Measurements from ENCODE around the gene SMOC2.
"Not testable (repeated sequence)": the region's sequence is repeated elsewhere in the genome, so short reads cannot be mapped to it uniquely, and the experiment has no call there.

The SMOC2 gene

DNA sequence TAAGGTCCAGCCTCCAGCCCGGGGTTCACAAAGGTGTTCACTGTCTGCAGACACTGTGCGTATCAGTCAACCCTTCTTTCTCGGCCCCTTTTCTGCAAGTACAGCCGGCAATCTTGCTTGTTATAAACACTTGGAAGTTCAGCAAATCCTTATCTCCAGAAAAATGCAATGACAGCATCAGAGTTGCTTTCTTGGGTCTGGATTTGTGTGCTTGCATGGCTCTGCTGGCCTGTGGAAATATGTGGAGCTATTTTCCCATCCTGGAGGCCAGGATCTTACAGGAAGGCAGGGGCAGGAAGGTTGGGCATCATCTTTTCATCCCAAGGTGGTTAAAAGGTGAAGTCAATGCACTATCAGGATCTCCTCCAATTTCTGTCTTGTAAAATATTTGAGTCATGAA, 100.3 kb downstream of the SMOC2 start:
- DNase-seq (ENCODE audit: low read depth) = no peak

DNA sequence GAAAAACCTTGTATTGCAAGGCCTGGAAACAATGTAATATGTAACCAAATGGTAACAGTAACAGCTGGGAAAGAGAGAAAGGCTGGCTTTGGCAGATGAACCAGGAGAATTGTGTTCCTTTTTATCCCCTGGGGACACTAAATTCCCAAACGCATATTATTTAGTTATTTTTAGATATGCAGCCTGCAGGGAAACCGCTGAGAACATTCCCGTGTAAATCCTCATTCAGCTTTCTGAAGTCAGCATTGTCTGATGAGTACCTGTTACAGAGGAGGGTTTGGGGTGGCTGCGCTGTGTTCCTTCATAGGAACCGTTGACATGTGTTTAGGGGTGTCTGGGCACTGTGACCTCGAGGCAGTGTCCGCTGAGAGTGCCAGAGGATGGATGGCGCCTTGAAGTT, 101.3 kb downstream of the SMOC2 start:
- no peak for DNase-seq (ENCODE audit: low read depth)

DNA sequence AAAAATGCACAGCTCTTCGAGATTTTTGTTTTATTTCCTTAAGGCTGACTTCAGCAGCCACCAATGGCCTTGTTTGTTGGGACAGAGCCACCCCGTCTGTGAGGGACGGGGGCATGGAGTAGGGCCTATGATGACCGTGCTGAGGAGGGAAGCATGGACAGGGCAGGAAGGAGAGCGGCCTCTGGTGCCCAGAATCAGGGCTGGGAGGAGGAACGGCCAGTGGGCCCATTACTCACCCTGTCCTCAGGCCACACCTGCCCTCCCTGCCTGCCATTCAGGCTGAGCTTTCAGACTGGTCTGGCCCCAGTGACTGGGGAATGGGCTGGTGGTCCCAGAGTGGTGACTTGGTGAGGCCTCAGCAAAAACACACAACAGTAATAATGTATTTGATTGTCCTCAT, 104.4 kb downstream of the SMOC2 start:
- no peak for DNase-seq (ENCODE audit: low read depth)

DNA sequence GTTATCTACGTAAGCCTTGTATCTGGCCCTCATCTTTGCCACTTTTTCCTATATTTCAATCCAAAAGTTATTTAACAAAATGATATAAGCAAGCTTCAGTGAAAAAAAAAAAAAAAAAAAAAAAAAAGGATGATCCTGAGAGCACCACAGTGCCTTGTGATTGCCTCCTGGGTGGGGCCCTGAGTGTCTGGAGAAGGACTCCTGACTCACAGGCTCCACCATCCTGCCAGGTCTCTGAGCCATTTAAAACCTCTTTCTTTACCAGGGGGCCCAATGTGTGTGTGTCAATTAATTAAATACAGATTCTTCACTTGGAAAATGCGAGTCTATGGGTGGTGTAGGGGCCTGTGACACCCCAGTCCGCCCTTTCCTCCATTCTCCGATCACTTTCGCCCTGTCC, 105.2 kb downstream of the SMOC2 start:
- no peak for DNase-seq (ENCODE audit: low read depth)

DNA sequence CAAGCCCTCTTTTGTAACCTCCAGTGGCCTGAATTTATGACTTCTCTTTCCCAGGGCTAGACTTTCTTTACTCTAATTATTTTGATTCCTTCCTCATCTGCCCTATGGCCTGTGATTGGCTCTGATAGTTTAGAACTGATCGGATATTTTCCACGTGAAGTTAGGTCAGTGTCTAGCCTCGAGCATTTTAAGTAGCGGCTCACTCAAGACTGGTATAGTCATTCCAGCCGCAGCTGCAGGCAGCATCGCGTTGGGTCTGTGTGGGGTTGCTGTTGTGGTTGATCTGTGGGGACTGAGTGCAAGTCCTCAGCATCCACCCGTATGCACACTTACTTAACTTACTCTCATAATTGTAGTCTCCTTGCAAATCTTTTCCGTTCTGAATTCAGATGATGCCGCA, 105.7 kb downstream of the SMOC2 start:
- DNase-seq (ENCODE audit: low read depth) = no peak

DNA sequence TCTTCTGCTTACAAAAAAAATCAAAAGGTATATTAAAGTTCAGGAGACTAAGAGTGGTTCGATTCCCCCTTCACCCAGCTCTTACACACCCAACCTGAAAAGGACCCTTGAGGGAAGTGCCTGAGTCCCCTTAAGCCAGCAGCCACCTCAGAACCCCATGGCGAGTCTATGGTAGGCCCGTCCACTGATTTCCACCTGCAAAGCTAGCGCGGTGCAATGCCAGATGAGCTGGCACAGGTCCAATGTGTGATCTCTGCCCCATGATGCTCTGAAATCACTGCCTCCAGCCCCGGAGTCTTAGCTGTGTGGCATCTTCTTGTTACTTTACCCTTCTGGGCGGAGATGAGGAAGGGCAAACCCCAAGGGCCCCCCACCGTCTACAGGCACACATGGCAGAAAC, 109.3 kb downstream of the SMOC2 start:
- no peak for DNase-seq (ENCODE audit: low read depth)

DNA sequence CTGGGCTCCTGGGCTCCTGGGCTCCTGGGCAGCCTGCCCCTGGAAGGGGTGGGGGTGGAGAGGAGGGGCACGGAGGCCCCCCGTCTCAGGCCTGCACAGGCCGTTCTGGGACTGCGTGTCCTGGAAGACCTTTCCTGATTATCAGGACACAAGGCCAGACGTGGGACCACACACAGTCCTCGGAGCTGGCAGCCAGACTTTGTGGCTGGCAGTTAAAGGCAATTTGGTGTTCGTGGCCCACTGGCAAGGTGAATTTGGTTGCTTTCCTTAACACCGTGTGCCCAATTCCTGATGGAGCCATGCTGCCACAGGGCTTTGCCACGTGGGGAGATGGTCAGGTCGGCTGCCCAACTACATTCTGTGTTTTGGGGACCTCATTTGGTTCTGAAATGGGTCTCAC, 113.5 kb downstream of the SMOC2 start:
- DNase-seq (ENCODE audit: low read depth) = no peak

DNA sequence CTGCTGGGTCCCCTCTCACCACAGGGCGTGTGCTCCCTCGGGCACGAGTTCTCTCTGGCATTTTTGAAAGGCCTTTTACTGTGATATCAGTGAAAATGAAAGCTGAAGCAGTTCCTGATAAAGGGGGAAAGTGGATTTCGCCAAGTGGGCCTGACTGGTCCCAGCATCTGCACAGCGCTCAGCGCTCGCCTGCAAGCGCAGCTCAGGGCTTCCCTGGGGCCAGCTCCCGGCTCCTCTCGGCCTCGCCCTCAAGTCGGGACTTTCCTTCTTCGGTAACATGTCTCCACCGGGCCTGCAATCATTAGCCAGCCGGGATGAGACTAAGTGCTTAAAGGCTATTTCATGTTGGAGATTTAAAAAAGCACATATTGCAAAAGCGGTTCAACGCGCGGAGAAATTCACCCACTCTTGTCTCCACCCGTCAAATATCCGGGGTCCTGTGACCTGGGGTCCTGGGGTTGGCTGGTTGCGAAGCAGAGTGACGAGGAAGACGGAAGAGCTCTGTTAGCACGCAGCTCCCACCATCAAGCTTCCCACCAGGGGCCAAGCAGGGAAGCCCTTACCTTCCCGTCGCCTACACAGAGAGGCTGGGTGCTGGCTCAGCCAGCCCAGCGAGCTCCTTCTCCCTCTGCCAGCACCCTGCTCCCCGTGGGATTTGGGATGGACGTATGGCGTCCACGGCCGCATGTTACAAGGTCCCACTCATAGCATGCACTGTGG, 114.1 kb downstream of the SMOC2 start:
- no peak for DNase-seq (ENCODE audit: low read depth)

DNA sequence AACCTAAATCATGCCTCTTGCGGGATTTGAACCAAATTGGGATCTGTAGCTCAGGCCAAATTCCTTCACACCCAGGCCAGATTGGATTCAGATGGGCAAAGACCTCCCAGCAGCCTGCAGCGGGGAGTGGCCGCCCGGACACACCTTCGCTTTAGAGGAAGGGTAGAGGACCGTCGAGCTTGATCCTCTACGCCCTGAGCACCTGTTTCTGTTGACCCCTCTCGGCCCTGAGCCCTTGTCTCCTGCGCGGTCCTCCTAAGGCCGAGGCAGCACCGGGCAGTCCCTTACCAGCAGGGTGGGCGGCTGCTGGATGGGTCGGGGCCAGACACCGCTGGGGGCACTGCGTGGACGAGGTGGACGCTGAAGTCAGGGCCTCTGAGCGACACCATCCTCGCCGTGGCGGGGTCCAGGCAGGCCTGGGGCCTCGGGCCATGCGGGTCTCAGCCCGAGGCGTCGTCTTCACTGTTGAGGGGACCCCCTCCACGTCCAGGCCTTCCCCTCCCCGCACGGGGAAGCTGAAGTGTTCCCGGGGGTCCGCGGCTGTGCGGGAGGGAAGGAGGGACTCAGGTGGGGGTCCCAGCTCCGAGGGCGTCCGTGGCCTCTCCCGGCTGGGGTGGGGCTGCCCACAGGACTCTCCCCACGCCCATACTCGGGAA, 114.8 kb downstream of the SMOC2 start:
- no peak for DNase-seq (ENCODE audit: low read depth)

DNA sequence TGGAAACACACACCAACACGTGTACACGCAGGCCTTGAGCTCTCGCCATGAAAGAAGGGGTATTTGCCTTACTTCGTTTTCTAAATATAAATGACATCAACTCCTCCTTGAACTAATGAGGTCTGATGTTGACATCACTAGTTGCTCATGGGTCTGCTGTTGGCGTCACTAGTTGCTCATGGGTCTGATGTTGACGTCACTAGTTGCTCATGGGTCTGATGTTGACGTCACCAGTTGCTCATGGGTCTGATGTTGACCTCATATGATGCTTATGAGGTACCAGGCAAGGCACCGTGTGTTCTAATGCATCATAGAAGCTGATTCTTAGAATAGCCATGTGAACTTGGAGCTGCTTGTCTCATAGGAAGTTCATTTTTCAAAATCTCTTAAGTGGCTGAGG, 116.5 kb downstream of the SMOC2 start:
- DNase-seq (ENCODE audit: low read depth) = no peak

DNA sequence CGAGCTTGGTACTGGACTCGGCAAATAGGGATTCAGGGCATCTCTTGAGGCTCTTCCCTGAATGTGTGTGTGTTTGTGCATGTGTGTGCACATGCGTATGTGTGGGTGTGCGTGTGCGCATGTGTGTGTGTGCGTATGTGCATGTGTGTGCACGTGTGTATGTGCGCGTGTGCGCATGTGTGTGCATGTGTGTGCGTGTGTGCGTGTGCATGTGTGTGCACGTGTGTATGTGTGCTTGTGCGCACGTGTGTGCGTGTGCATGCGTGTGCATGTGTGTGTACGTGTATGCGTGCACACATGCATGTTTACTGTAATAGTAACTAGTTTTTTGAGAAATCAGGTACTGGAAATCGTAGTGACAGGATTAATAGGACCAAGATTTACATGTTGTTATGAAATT, 117.7 kb downstream of the SMOC2 start:
- DNase-seq (ENCODE audit: low read depth) = no peak

DNA sequence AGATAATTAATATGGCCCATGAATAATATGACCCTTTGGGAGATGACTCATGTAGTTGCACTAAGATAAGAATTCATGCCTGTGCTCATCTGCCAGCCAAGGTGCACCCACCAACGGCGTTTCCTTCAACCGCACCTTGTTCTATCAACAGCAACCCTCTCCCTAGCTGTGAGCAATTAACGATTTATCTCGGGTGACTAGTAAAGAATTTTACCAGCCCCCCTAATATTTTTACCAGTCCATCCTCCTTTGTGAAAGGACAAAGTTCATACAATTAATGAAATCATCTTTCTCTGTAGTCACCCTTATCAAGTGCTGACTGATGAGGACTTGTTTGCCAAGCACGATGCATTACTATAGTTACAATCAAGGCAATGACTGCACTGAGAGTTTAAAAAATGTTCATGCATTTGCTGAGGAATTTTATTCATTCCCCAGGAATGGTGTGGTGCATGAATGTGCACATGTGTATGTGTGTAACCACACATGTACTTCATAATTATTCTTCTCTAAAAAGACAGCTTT, 118.7 kb downstream of the SMOC2 start:
- DNase-seq (ENCODE audit: low read depth) = no peak

DNA sequence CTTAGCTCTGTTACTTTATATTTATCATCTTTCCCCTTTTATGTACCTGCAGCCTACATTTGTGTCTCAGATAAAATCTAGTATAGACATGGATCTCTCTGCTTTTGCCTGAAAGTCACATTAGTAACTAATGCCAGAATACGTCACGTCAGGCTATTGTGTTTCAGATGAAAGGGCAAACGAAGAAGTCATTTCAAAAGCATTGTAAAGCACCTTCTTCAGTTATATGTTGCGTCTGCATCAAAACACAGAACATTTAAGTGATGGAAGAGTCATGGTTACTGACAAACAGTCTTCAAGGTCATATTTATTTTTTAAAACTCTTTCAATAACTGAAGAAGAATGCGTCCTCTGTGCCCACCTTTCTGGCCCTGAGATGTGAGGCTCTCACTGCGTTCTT, 119.1 kb downstream of the SMOC2 start:
- DNase-seq (ENCODE audit: low read depth) = no peak

DNA sequence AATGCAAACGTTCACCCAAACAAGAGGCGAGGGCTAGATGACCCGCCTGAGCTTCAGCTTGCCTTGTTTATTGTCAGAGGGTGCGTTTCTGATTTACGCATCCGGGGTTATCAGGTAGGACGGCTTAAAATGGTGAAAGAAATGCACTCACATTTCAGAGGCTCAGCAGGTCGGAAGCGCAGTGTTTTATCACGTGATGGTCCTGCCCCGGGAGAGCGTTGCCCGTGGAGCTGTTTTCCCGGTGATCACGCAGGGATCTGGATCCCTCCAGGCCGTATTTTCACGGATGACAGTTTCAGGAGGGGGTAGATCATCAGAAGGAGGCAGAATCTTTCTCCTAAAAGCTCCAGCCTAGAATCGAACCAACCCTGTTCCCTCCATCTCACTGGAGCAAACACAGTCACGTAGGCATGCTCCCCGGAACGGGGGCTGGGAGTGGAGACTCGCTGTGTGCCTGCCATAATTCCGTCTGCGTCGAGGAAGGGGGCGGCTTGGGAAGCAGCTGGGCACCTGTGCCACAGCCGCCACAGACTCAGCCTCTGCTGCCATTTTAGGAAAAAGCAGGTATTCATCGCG, 121.7 kb downstream of the SMOC2 start:
- DNase-seq (ENCODE audit: low read depth) = no peak

DNA sequence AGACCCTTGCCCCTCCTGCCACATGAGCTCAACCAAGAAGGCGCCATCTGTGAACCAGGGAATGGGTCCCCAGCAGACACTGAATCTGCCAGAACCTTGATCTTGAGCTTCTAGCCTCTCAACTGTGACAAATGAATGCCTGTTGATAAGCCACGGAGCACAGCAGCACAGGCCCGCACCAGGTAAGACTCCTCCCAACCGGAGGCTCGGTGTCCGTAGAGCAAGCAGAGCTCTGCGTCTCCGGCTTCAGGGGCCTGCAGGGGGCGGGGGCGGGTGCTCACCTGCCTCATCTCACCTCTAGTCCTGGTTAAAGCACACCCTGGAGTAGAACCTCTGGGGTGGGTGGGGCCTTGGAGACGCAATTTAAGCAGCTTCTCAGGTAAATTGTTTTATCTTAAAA, 122.7 kb downstream of the SMOC2 start:
- no peak for DNase-seq (ENCODE audit: low read depth)

DNA sequence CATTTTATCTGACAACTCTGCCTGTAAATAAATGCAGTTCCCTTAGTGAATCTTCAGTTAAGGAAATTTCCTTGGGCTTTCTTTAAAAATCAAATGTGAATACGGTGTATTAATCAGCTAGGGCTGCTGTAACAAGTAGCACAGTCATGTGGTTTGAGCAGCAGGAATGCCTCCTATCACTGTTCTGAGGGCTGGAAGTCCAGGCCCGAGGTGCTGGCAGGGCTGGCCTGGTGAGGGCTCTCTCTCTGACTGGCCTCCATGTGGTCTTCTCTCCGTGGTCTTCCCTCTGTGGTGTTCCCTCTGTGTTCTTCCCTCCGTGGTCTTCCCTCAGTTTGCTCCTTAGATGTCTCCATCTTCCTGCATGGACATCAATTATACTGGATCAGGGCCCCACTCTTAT, 124.1 kb downstream of the SMOC2 start:
- no peak for DNase-seq (ENCODE audit: low read depth)

DNA sequence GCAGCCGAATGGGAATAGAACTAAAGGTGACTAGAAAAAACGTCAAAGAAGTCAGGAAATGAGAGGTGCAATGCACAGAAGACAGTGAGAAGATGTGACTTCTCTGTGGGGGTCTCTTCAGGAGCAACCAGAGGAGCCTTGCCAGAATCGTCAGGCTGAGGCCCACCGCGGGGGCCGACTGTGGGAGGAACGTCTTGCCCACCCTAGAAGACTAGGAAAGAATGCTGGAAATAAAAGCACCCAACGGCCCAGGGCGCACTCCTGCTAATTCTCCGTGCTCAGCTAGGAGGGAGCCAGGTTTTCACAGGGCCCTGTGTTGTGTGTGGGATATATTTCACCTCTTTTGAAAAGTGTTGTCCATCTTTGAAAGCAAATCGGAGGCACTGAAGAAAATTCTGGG, 129.2 kb downstream of the SMOC2 start:
- no peak for DNase-seq (ENCODE audit: low read depth)

DNA sequence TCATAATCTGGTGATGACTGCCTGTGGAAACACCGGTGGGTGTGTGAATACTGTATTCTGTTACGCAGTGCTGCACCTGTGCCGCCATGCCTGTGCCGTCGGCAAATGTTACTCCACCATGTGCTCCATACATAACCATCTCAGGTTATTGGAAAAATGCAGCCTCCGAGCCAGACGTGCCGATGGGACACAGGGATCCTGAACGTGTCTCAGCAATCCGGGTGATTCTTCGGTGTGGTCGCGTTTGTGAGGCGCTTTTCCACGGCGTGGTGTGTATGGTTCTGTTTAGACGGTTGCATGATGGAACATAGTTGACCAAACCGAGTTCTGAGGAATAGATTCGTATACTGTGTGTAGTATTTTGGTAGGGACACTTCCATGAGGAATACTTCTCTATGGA, 130.3 kb downstream of the SMOC2 start:
- DNase-seq (ENCODE audit: low read depth) = no peak

DNA sequence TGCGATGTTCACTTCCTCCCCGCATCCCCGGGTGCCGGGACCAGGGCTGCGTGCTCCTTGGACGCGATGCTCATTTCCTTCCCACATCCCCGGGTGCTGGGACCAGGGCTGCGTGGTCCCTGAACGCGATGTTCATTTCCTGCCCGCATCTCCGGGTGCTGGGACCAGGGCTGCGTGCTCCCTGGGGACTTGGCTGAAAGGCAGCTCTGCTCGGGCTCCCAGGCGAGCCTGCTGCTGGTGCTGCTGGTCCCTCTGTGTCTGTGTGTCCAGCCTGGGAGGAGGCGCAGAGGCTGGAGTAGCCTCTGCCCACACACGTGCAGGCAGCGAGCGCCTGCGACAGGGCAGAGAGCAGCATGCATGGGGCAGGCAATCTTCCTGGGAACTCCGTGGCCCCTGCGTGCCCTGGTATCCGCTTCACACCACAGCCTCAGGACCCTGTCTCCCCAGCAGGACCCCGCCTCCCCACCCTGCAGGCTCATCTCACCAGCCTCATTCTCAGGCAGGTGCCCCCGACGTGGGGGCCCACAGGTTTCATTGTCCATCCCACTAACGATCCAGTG, 132.4 kb downstream of the SMOC2 start:
- DNase-seq (ENCODE audit: low read depth) = not testable (repeated sequence)

DNA sequence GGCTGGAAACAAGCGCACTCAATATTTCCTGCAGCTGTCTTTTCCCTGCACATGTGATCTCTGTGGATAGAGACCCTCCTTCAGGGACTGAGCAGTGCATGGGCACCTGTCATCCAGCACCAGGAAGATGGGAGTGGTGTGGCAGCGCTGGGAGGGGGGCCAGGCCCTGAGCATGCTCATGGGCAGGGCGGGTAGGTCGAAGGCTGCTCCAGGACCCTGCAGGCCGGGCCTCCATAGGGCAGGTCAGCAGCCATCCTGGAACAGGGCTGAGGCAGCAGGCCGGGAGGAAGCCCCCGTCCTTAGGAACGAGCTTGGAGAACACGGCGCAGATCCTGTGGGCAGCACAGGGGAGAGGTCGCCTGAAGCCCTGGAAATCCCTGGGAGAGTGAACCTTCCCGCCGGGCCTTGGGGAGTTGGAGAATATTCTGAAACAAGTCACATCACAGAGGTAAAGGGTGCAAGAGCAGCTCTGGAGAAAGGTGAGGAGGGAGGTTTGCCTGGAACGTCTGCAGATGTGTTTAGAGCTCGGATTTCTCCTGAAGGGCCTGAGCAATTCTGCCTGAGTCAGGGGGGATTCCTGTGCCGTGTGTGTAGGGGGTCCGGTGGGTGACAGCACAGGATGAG, 133.2 kb downstream of the SMOC2 start:
- no peak for DNase-seq (ENCODE audit: low read depth)

DNA sequence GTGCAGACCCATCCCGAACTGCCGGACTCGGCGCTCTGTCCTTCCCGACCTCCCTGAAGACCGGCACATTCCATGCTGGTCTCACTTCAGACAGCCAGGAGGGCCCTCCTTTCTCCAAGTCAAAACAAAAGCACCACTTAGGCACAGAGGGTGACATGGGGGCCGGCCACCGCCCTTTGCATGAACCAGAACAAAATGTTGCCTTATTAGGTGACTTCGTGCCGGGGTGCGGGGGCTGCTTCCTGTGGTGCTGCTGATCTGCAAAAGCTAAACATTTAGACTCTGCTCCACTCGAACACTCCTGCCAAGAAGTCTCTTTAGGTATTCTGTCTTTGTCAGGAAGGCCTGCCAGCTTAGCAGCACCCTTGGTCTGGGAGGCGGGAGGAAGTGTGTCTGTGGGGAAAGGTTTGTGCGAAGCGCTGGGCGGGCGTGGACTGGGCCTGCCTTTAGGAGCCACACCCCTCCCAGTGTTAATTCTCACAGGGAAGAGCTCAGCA, 133.8 kb downstream of the SMOC2 start:
- DNase-seq (ENCODE audit: low read depth) = no peak

DNA sequence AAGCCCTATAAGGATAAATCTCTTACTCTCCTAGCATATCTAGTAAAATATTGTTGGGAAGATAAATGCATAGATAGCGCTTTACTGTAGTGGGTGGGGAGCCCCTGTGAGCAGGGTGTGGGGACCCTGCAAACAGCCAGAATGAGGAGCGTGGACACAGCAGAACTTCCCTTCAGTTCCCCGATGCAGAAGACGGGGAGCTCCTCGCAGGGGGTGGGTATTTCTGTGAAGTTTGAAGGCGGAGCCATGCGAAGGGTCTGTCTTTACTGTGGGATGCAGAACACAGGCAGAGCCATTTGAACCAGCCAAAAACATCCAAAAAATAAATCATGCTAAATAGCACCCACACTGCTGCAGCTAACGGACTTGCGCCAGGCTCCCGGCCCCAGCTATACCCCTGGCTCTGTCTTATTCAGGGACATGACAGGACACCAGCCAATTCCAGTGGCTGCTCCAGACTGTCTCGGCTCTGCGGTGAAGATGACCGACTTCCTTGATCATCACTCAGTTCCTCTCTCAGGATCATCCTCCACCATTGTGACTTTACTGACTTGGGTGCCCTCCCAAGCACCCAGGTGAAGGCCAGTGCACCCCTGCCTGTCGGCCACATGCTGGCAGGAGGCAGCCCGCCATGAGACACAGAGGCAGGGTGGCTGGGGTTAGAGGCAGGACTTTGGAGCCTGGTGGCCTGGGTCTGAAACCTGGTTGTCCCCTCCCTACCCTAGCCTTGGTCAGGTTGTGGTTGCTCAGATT, 134.5 kb downstream of the SMOC2 start:
- DNase-seq (ENCODE audit: low read depth) = no peak
